Measurements from ENCODE around the gene HGD.

Gene HGD

GRCh38 chr3:120604382-120604781, 77.7 kb downstream of the HGD start:
- no peak for TF ChIP-seq REST (IDR thresholded peaks at IDR 0.05; ENCODE audit: insufficient read depth in 1 of 2, low read depth in 2 of 2, low read length in 2 of 2)
- TF ChIP-seq TAF1 (IDR thresholded peaks at IDR 0.05; ENCODE audit: borderline replicate concordance, insufficient read depth, low read length) = no peak
- no peak for TF ChIP-seq FOXP2 (optimal IDR thresholded peaks at IDR 0.05; ENCODE audit: borderline replicate concordance, extremely low read depth, extremely low read length, insufficient read depth)
- TF ChIP-seq SIN3A (IDR thresholded peaks at IDR 0.05; ENCODE audit: borderline replicate concordance, insufficient read depth, low read length) = no peak
- TF ChIP-seq POLR2AphosphoS5 (IDR thresholded peaks at IDR 0.05; ENCODE audit: low read depth, low read length) = no peak

- TF ChIP-seq POLR2AphosphoS5 (IDR thresholded peaks at IDR 0.05; ENCODE audit: low read depth, low read length) (no peak), TAF1 (IDR thresholded peaks at IDR 0.05; ENCODE audit: borderline replicate concordance, insufficient read depth, low read length) (no peak), REST (IDR thresholded peaks at IDR 0.05; ENCODE audit: insufficient read depth in 1 of 2, low read depth in 2 of 2, low read length in 2 of 2) (no peak), FOXP2 (optimal IDR thresholded peaks at IDR 0.05; ENCODE audit: borderline replicate concordance, extremely low read depth, extremely low read length, insufficient read depth) (no peak), SIN3A (IDR thresholded peaks at IDR 0.05; ENCODE audit: borderline replicate concordance, insufficient read depth, low read length) (no peak)
These were observed 79.4 kb downstream of the HGD start for GRCh38 chr3:120602682-120603081.

- no peak for TF ChIP-seq SIN3A (IDR thresholded peaks at IDR 0.05; ENCODE audit: borderline replicate concordance, insufficient read depth, low read length)
- TF ChIP-seq FOXP2 (optimal IDR thresholded peaks at IDR 0.05; ENCODE audit: borderline replicate concordance, extremely low read depth, extremely low read length, insufficient read depth) = no peak
- no peak for TF ChIP-seq REST (IDR thresholded peaks at IDR 0.05; ENCODE audit: insufficient read depth in 1 of 2, low read depth in 2 of 2, low read length in 2 of 2)
- no peak for TF ChIP-seq POLR2AphosphoS5 (IDR thresholded peaks at IDR 0.05; ENCODE audit: low read depth, low read length)
- no peak for TF ChIP-seq TAF1 (IDR thresholded peaks at IDR 0.05; ENCODE audit: borderline replicate concordance, insufficient read depth, low read length)
These were observed 80.5 kb downstream of the HGD start for GRCh38 chr3:120601554-120601953.

GRCh38 chr3:120599211-120599610, 82.8 kb downstream of the HGD start:
- TF ChIP-seq FOXP2 (optimal IDR thresholded peaks at IDR 0.05; ENCODE audit: borderline replicate concordance, extremely low read depth, extremely low read length, insufficient read depth) = no peak
- no peak for TF ChIP-seq TAF1 (IDR thresholded peaks at IDR 0.05; ENCODE audit: borderline replicate concordance, insufficient read depth, low read length)
- no peak for TF ChIP-seq REST (IDR thresholded peaks at IDR 0.05; ENCODE audit: insufficient read depth in 1 of 2, low read depth in 2 of 2, low read length in 2 of 2)
- no peak for TF ChIP-seq SIN3A (IDR thresholded peaks at IDR 0.05; ENCODE audit: borderline replicate concordance, insufficient read depth, low read length)
- TF ChIP-seq POLR2AphosphoS5 (IDR thresholded peaks at IDR 0.05; ENCODE audit: low read depth, low read length) = no peak
